Duodenal mucosa (tissue), 2 donors: ENCODE data around the gene CBX3.
"Not testable (repeated sequence)": the region's sequence is repeated elsewhere in the genome, so short reads cannot be mapped to it uniquely, and the experiment has no call there.

Source experiments
- H3K27ac ChIP-seq: one replicate; pipeline ENCODE4 v1.7.0; 2013; ENCODE audit warnings: low read depth, low read length
- H3K27me3 ChIP-seq, 2 donors: one replicate each; pipeline ENCODE4 v1.7.0; 2013; ENCODE audit warnings: low read length in 2 of 2, control low read depth in 1 of 2; ENCODE audit not compliant: insufficient read depth in 2 of 2, control insufficient read depth in 1 of 2
- H3K36me3 ChIP-seq, 2 donors: one replicate each; pipeline ENCODE4 v1.7.0; 2013; ENCODE audit warnings: low read length in 2 of 2, control low read depth in 1 of 2; ENCODE audit not compliant: insufficient read depth in 2 of 2, control insufficient read depth in 1 of 2
- H3K4me1 ChIP-seq, 2 donors: one replicate each; pipeline ENCODE4 v1.7.0; 2013; ENCODE audit warnings: low read length in 2 of 2, control low read depth in 1 of 2; ENCODE audit not compliant: insufficient read depth in 2 of 2, control insufficient read depth in 1 of 2
- H3K4me3 ChIP-seq, 2 donors: one replicate each; pipeline ENCODE4 v1.7.0; 2013; ENCODE audit warnings: low read length in 2 of 2, low read depth in 1 of 2
- H3K9ac ChIP-seq, 2 donors: one replicate each; pipeline ENCODE4 v1.7.0; 2013; ENCODE audit warnings: low read length in 2 of 2, low read depth in 1 of 2
- H3K9me3 ChIP-seq, 2 donors: one replicate each; pipeline ENCODE4 v1.7.0; 2013; ENCODE audit warnings: low read length in 2 of 2, control low read depth in 1 of 2; ENCODE audit not compliant: control insufficient read depth in 1 of 2

CBX3 gene

DNA sequence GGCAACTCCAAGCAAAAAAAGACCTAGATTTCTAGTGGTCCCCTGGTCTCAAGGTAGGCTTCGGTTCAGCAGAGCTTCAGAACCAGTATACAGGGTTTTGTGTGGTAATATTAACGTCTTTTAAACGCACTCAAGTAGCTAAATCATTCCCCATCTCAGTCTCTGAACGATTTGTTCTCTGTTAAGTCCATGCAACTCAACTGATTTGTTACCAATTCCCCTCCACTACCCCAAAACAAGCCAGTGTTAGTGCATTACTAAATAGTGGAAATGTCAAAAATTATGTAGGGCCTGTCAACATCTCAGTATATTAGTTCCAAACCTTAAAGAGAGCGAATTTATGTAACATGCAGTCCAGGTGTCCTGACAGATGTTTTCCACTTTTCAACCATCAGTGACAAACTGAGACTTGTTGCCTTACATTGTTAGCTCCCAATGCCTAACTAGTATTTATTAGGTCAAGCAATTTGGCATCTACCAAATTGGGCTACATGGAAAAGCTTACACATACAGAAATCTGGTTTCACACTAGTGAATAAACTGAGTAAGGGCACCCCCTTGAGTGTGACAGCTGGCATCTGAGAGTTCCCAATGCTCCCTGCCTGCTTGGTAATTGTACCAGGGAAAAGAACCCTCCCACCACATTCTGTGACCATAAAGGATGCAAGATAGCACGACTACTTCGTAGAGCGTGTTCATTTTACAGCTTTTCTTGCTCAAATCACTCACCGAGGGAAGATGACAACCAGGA lies 13.2 kb upstream of the CBX3 start:
- peaks cover 52 to 61% of the 10 kb centered on the region in 2 donors for H3K36me3 ChIP-seq
- no peak overlapping the region for H3K9ac ChIP-seq
- H3K4me3 ChIP-seq, result no peak overlapping the region
- peaks cover 9 to 31% of the 10 kb centered on the region in 2 donors for H3K4me1 ChIP-seq
- H3K27ac ChIP-seq, result no peak overlapping the region
- no peaks in the 10 kb centered on the region for H3K27me3 ChIP-seq
- no peaks in the 10 kb centered on the region for H3K9me3 ChIP-seq

DNA sequence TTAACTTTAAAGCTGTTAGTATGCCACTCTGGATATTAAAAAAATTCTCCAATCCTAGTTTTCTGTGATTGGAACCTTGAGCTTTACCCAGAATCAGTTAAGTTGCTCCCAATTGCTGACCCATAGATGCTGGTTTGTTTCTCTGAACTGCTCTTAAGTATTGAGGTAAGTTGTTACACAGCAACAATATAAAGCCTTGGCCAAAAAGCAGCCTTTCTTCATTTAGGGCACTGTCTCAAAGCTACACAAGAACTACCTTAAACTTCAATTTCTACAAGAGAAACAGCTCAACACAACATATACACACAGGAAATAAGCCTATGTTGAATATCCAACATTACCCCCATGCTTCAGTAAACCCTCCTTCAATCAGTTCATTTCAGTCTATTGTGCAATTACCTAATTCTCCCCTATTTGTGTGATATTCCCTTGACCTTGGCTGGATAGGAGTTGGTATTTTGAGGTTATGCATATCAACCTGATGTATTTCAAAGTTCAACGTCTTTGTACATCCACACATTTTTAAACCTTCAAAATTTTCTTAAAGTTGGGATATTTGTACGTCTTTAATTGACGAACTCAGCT lies 12.5 kb upstream of the CBX3 start:
- Histone ChIP-seq H3K4me3 (no peak overlapping the region), H3K27ac (no peak overlapping the region), H3K36me3 (peaks cover 56 to 68% of the 10 kb centered on the region in 2 donors), H3K9ac (no peak overlapping the region), H3K9me3 (no peaks in the 10 kb centered on the region), H3K4me1 (peaks cover 16 to 37% of the 10 kb centered on the region in 2 donors), H3K27me3 (no peaks in the 10 kb centered on the region)

DNA sequence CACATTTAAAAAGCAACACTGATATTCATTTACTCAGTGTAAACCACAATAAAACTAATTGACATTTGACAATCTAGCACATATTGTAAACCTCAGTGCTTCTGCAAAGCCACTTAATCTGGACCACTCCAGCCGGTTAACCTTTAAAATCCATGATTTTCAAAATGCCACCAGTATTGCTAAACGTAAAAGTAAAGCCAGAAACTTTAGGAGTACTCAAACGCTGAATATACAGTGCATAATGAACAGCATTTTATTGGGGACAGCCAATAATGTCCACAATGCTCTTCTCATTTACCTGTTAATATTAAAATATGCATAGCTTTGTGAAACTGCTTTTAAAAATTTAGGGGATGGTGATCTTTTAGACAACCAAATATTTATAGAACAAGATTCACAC lies 11.8 kb upstream of the CBX3 start:
- Histone ChIP-seq H3K9me3 (no peaks in the 10 kb centered on the region), H3K4me1 (peaks cover 21 to 42% of the 10 kb centered on the region in 2 donors), H3K9ac (no peak overlapping the region), H3K36me3 (peaks cover 56 to 72% of the 10 kb centered on the region in 2 donors), H3K4me3 (no peak overlapping the region), H3K27me3 (no peaks in the 10 kb centered on the region), H3K27ac (no peak overlapping the region)

- H3K36me3 ChIP-seq, result peaks cover 60 to 71% of the 10 kb centered on the region in 2 donors
- H3K27ac ChIP-seq, result no peak overlapping the region
- no peak overlapping the region for H3K4me3 ChIP-seq
- peaks cover 26 to 47% of the 10 kb centered on the region in 2 donors for H3K4me1 ChIP-seq
- no peaks in the 10 kb centered on the region for H3K9me3 ChIP-seq
- H3K27me3 ChIP-seq, result no peaks in the 10 kb centered on the region
- no peak overlapping the region for H3K9ac ChIP-seq
These were observed 11.1 kb upstream of the CBX3 start for GRCh38 chr7:26190417-26190869.

DNA sequence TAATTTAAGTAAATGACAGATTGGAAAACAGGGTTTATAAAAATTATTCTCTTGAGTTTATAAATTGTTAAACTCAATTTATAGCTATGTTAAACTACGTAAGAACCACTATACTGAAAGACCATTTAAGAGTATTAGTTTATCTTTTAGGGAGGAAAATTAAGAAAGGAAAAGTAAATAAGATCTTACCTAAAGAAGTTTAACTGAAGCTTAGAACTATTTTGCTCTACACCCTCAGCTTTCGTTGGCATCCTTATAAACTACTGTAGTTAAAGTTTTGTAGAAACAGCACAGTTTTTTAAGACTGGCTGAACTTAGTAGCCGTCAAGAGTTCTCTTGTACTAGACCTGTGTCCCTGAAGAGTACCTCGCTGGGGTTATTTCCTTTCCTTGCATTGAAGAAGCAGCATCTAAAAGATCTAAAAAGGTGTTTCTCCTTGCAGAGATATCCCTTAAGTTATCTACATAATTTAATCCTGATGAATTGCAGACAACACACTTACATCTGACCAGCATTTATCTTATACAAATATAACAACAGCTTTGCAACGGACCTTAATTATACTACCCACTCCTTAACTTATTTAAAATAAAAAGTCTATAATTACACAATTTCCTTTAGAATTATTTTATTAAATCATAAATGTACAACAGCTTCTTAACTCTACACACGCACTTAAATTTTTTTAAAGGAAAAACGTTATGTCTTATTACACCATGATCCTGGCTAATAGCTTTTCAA lies 10.1 kb upstream of the CBX3 start:
- Histone ChIP-seq H3K36me3 (peaks cover 67 to 80% of the 10 kb centered on the region in 2 donors), H3K4me3 (no peak overlapping the region), H3K4me1 (peaks cover 36 to 56% of the 10 kb centered on the region in 2 donors), H3K27me3 (no peaks in the 10 kb centered on the region), H3K27ac (no peak overlapping the region), H3K9ac (no peak overlapping the region), H3K9me3 (no peaks in the 10 kb centered on the region)

GRCh38 chr7:26191974-26192479 lies 9.5 kb upstream of the CBX3 start:
- peaks cover 74 to 86% of the 10 kb centered on the region in 2 donors for H3K36me3 ChIP-seq
- H3K27ac ChIP-seq, result no peak overlapping the region
- H3K9ac ChIP-seq, result no peak overlapping the region
- no peak overlapping the region for H3K4me3 ChIP-seq
- H3K9me3 ChIP-seq, result no peaks in the 10 kb centered on the region
- H3K27me3 ChIP-seq, result no peaks in the 10 kb centered on the region
- peaks cover 42 to 63% of the 10 kb centered on the region in 2 donors for H3K4me1 ChIP-seq

- no peak overlapping the region for H3K27ac ChIP-seq
These were observed 9.0 kb upstream of the CBX3 start for GRCh38 chr7:26192485-26193087.

GRCh38 chr7:26193432-26194207 lies 7.9 kb upstream of the CBX3 start:
- H3K9me3 ChIP-seq, result no peaks in the 10 kb centered on the region
- H3K27ac ChIP-seq, result no peak overlapping the region
- H3K4me3 ChIP-seq, result no peak overlapping the region
- H3K4me1 ChIP-seq, result peaks cover 46 to 64% of the 10 kb centered on the region in 2 donors
- no peaks in the 10 kb centered on the region for H3K27me3 ChIP-seq
- H3K9ac ChIP-seq, result no peak overlapping the region
- peaks cover 70 to 83% of the 10 kb centered on the region in 2 donors for H3K36me3 ChIP-seq

More at GRCh38 chr7:26192485-26193087, 9.0 kb upstream of the CBX3 start:
- Histone ChIP-seq H3K9me3 (no peaks in the 10 kb centered on the region), H3K9ac (no peak overlapping the region), H3K36me3 (peaks cover 79 to 91% of the 10 kb centered on the region in 2 donors), H3K4me1 (peaks cover 46 to 68% of the 10 kb centered on the region in 2 donors), H3K4me3 (no peak overlapping the region), H3K27me3 (no peaks in the 10 kb centered on the region)

DNA sequence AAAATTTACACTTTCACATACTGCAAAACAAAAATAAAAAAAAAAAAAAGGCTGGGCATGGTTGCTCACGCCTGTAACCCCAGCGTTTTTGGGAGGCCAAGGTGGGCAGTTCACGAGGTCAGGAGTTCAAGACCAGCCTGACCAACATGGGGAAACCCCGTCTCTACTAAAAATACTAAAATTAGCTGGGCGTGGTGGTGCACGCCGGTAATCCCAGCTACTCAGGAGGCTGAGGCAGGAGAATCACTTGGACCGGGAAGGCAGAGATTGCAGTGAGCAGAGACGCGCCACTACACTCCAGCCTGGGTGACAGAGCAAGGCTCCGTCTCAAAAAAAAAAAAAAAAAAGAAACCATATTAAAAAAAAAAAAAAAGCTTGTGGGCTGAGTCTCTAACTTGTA lies 6.8 kb upstream of the CBX3 start:
- not testable (repeated sequence) for H3K27ac ChIP-seq, H3K4me3 ChIP-seq, H3K9me3 ChIP-seq, H3K9ac ChIP-seq, H3K27me3 ChIP-seq
- Histone ChIP-seq H3K4me1 (peaks cover 46 to 64% of the 10 kb centered on the region in 2 donors), H3K36me3 (peaks cover 58 to 71% of the 10 kb centered on the region in 2 donors)
